ENCODE data around the gene CMC1. TPM values are rescaled to one million over a fixed set of nuclear protein-coding genes. Genes with fewer than 3 reads are reported as not detected.
A peak's percentile ranks its signal among the peaks of the same experiment; 100 is the strongest.
"Not testable (repeated sequence)": the region's sequence is repeated elsewhere in the genome, so short reads cannot be mapped to it uniquely, and the experiment has no call there.

CMC1 gene
- total RNA-seq (10 to 100 TPM in 1 of 2 donors, 1 to 10 TPM in 1; 7.8 to 11.7 TPM), polyA plus RNA-seq (ENCODE audit: insufficient read depth, low read depth, low replicate concordance) (29.9 TPM)
- long read RNA-seq, donor 1, full-length matches to known transcripts, result 45 of 45 reads
- long read RNA-seq, donor 1, partial matches to known transcripts, result 0 of 45 reads
- long read RNA-seq, donor 1, other reads (novel, unspliced or antisense), result 0 of 45 reads
- long read RNA-seq, donor 2, full-length matches to known transcripts, result 22 of 22 reads
- long read RNA-seq, donor 2, partial matches to known transcripts, result 0 of 22 reads
- long read RNA-seq, donor 2, other reads (novel, unspliced or antisense), result 0 of 22 reads

GRCh38 chr3:28241221-28242160 is at the start of gene CMC1:
TSS of gene CMC1 (plus strand) at chr3:28241619. CDS start at chr3:28241794, 175 bp downstream.
- peak; percentile 99 for DNase-seq
- Histone ChIP-seq H3K4me1 (no peaks in the 10 kb centered on the region), H3K27me3 (no peaks in the 10 kb centered on the region), H3K4me3 (peak within 1 kb of the TSS; percentile 90 to 99), H3K9me3 (no peaks in the 10 kb centered on the region), H3K36me3 (ENCODE audit: low read depth, missing control alignments) (no peaks in the 10 kb centered on the region), H3K27ac (peak within 1 kb of the TSS; percentile 84)
- TF ChIP-seq POLR2A (IDR thresholded peaks at IDR 0.05) (peak; percentile 47), CTCF (IDR thresholded peaks at IDR 0.05) (no peak)
- intact Hi-C loops (cut with DNase I; ENCODE audit: low total_unique reads), result no loop called here
- 0 to 1% methylated on average over 35 to 52 of the region's 68 CpGs for WGBS, 2 donors

DNA sequence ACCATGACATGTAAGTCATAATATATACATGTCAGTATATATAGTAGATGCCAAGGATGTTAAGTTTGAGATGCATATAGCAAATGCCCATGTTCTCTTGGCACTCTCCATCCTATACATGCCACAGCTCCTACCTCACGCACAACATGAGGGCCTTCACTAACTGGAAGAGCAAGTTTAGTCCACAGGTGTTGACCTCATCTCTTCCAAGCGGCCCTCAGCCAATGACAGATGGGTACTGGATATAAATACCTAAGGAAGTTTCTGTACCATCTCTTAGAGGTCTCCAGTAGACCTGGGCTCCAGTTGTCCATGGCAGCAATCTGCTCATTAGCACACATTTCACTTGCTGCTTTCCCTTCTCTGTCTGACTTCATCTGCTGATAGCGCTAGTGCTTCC is 43.3 kb upstream of the CMC1 start:
- Histone ChIP-seq H3K27me3 (no peaks in the 10 kb centered on the region), H3K4me1 (no peaks in the 10 kb centered on the region), H3K27ac (no peak overlapping the region), H3K36me3 (ENCODE audit: low read depth, missing control alignments) (no peaks in the 10 kb centered on the region), H3K9me3 (no peaks in the 10 kb centered on the region), H3K4me3 (no peak overlapping the region)
- intact Hi-C loops (cut with DNase I; ENCODE audit: low total_unique reads), result no loop called here
- no peak for DNase-seq
- TF ChIP-seq CTCF (IDR thresholded peaks at IDR 0.05) (no peak), POLR2A (IDR thresholded peaks at IDR 0.05) (no peak)
- 82 to 85% methylated on average over 3 of the region's 3 CpGs for WGBS, 2 donors

- H3K27ac ChIP-seq, result no peak overlapping the region
- 54 to 67% methylated on average over 3 of the region's 3 CpGs for WGBS, 2 donors
These were observed 42.4 kb upstream of the CMC1 start for GRCh38 chr3:28198974-28199373.

DNA sequence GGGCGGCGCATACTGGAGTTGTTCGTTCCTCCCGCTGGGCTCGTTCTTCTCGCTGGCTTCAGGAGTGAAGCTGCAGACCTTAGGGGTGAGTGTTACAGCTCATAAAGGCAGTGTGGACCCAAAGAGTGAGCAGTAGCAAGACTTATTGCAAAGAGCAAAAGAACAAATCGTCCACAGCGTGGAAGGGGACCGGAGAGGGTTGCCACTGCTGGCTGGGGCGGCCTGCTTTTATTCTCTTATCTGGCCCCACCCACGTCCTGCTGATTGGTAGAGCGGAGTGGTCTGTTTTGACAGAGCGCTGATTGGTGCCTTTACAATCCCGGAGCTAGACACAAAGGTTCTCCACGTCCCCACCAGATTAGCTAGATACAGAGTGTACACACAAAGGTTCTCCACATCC is 41.8 kb upstream of the CMC1 start:
- H3K9me3 ChIP-seq; intact Hi-C loops (cut with DNase I; ENCODE audit: low total_unique reads); H3K36me3 ChIP-seq (ENCODE audit: low read depth, missing control alignments); H3K27ac ChIP-seq; H3K4me1 ChIP-seq; H3K27me3 ChIP-seq: not testable (repeated sequence)
- 69 to 77% methylated on average over 15 of the region's 15 CpGs for WGBS, 2 donors
- peak; percentile 60 for DNase-seq
- H3K4me3 ChIP-seq, result peak overlapping the region; percentile 51 to 53

More at GRCh38 chr3:28198974-28199373, 42.4 kb upstream of the CMC1 start:
- H3K4me1 ChIP-seq, result no peaks in the 10 kb centered on the region
- no peaks in the 10 kb centered on the region for H3K9me3 ChIP-seq
- TF ChIP-seq POLR2A (IDR thresholded peaks at IDR 0.05), result no peak
- TF ChIP-seq CTCF (IDR thresholded peaks at IDR 0.05), result no peak
- no peaks in the 10 kb centered on the region for H3K27me3 ChIP-seq
- peak overlapping the region in 1 of 2 donors; percentile 51 for H3K4me3 ChIP-seq
- no peak for DNase-seq
- H3K36me3 ChIP-seq (ENCODE audit: low read depth, missing control alignments), result no peaks in the 10 kb centered on the region
- intact Hi-C loops (cut with DNase I; ENCODE audit: low total_unique reads), result no loop called here

DNA sequence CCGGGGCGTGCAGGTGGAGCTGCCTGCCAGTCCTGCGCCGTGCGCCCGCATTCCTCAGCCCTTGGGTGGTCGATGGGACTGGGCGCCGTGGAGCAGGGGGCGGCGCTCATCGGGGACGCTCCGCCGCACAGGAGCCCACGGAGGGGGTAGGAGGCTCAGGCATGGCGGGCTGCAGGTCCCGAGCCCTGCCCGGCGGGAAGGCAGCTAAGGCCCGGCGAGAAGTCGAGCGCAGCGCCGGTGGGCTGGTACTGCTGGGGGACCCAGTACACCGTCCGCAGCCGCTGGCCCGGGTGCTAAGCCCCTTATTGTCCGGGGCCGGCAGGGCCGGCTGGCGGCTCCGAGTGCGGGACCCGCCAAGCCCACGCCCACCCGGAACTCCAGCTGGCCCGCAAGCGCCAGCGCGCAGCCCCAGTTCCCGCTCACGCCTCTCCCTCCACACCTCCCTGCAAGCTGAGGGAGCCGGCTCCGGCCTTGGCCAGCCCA is 41.0 kb upstream of the CMC1 start:
- H3K4me3 ChIP-seq, result peak overlapping the region; percentile 51 to 53
- WGBS, 2 donors, result 73 to 78% methylated on average over 2 to 19 of the region's 47 CpGs
- H3K27me3 ChIP-seq; intact Hi-C loops (cut with DNase I; ENCODE audit: low total_unique reads); H3K27ac ChIP-seq; H3K9me3 ChIP-seq; H3K4me1 ChIP-seq; H3K36me3 ChIP-seq (ENCODE audit: low read depth, missing control alignments); DNase-seq: not testable (repeated sequence)

Measured in testis (tissue), 5 donors.